HG02885 (cell line): Measurements from ENCODE around the gene HTR3E.
A peak's percentile ranks its signal among the peaks of the same experiment; 100 is the strongest.
"Not testable (repeated sequence)": the region's sequence is repeated elsewhere in the genome, so short reads cannot be mapped to it uniquely, and the experiment has no call there.

Source experiments
- ATAC-seq: cut with Tn5 transposase; IDR thresholded peaks from one replicate; pipeline ENCODE4 v1.9.1; 2021; ENCODE audit warnings: mild to moderate bottlenecking; ENCODE audit not compliant: unreplicated experiment, poor library complexity

HTR3E gene

DNA sequence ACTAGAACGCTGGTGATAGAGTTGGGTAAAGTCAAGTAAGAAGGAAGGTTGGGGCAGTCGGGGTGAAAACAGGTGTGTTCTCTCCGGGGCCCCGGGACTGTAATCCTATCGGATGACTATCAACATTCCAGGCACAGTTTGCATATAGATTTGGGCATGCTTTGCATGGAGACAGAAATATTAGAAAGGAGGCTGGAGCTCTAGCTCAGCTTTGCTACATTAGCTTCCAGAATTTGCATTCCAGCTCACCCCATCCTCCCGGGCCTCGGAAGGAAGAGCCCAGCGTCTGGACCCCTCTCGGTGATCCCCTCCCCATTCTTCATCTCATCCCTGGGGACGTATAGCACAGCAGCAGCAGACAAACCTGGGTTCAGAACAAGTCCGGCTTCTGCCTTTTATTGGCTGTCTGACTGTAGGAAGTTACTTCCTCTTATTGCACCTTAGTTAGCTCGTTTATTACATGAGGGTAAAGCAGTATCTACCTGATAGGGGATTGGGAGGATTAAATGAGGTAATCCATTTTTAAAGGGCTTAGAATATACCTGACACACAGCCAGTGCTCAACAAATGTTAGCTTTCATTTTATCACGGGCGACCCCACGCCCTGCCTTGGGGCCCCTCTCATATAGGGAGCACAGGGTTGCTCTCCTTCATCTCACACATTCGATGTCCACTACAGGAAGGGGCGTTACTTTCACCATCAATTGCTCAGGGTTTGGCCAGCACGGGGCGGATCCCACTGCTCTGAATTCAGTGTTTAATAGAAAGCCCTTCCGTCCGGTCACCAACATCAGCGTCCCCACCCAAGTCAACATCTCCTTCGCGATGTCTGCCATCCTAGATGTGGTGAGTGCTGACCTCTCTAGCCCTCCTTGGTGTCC lies 3.2 kb downstream of the HTR3E start:
- ATAC-seq = no peak

DNA sequence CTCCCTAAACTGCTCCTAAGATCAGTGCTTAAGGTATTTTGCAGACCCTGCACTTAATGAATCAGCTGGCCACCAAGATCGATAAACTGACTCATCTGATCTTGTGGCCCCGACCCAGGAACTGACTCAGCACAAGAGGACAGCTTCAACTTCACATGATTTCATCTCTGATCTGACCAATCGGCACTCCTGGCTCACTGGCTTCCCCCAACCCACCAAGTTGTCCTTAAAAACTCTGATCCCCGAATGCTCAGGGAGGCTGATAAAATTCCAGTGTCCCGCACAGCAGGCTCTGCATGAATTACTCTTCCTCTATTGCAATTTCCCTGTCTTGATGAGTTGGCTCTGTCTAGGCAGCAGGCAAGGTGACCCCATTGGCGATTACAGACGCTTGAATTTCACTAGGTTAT lies 13.5 kb downstream of the HTR3E start:
- ATAC-seq = no peak

DNA sequence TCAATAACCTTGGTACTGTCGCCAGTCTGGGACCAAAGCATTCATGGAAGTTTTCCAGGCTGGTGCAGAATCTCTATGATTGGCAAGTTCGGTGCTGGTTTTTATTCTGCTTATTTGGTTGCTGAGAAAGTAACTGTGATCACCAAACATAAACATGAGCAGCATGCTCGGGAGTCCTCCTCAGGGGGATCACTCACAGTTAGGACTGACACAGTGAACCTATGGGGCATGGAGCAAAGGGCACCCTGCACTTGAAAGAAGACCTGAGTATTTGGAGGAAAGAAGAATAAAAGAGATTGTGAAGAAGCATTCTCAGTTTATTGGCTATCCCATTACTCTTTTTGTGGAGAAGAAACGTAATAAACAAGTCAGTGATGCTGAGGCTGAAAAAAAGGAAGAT lies 19.2 kb downstream of the HTR3E start:
- no peak for ATAC-seq

DNA sequence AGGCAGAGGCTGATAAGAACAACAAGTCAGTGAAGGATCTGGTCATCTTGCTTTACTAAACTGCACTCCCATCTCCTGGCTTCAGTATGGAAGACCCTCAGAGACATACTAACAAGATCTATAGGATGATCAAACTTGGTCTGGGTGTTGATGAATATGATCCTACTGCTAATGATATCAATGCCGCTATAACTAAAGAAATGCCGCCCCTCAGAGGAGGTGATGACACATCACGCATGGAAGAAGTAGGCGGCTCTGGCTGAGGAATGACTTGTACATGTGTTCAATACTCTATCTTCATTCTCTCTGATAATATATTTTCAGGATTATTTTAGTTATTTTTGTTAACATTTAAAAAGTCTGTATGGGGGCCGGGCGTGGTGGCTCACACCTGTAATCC lies 20.8 kb downstream of the HTR3E start:
- ATAC-seq = no peak

DNA sequence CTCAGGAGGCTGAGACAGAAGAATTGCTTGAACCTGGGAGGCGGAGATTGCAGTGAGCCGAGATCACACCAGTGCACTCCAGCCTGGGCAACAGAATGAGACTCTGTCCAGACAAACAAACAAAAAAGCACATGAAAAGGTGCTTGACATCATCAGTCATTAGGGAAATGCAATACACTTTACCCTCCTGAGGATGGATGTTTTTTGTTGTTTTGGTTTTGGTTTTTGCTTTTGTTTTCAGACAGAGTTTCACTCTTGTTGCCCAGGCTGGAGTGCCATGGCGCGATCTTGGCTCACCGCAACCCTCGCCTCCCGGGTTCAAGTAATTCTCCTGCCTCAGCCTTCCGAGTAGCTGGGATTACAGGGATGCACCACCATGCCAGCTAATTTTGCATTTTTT lies 24.2 kb downstream of the HTR3E start:
- ATAC-seq = not testable (repeated sequence)

DNA sequence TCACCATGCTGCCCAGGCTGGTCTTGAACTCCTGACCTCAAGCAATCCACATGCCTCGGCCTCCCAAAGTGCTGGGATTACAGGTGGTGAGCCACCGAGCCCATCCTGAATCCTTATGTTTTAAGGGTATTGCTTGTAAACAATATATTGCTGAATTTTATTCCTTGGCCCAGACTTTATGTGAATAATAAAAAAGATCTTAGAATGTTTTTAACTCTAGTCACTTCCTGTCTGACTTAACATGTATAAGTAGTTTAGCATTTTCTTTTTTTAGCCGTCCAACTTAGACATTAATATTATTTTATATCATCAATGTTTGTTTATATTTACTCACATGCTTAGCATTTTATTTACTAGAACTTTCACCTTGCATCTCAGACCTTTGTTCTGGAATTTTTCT lies 29.1 kb downstream of the HTR3E start:
- no peak for ATAC-seq

DNA sequence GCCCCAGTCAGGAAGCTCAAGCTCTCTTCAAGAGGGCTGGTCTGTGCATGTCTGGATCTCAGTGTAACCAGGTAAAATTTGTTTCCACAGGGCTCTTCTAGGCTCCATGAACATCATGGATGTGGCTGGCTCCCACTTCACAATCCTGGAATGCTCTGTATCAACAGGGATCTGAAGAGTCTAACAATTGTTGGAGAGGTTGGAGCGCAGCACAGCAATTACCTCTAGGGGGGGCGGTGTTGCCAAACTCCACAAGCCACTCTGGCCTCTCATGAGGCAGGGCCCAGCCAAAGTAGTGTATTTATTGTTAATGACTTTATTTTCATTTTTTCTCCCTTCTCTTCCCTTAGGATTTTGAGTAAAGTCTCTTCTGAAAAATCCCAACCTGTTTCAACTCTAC lies 32.1 kb downstream of the HTR3E start:
- no peak for ATAC-seq

DNA sequence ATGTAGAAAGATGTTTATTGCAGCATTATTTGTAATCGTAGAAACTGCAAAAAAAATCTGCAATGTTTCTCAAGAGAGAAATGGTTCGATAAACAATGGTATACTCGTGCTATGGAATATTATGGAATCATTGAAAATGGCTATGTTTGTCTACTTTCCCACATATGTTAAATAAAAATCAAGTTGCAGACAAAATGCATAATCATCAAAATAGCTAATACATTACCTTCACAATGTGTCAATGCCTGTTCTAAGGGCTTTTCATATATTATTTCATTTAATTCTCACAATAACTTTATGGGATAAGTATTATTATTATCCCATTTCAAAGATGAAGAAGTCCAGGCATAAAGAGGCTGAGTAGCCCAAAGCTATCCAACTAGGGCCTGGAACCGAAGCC lies 36.1 kb downstream of the HTR3E start:
- no peak for ATAC-seq

DNA sequence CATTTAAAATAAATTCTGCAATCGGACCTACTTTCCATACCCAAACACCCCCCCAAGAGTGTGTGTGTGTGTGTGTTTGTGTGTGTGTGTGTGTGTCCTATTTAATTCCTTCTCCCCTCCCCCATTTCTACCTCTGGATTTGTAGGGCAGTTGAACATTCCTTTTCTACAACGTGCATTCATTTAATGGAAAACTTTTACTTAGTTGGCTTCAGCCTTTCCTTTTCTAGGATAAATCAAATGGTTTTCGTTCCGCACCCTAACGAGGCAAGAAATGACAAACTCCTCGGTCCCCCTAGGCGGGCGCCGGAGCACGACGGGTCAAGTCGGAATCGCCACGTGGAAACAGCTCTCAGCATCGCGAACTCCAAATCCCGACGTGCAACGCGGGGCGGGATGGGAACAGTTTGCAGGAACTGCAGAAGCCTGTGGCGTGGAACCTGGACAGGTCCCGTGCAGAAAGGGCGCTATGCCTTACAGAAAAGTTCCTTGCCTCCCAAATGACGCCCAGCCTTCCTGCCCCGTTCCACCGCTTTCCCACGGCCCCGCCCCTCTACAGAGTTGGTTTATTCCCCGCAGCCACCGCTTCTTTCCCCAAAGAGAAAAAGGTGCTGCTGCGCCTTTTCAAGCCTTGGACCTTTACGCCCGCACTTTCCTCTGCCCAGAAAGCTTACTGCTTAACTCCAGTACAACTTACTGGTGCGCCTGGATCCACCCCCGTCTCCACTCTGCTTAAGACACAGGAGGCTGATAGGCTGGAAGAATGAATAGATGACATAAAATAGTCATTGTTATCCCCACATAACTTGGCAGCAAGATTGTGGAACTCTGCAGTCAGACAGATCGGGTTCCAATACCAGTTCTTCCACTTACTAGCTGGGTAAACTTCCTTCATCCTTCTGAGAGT lies 37.2 kb downstream of the HTR3E start:
- ATAC-seq = no peak

DNA sequence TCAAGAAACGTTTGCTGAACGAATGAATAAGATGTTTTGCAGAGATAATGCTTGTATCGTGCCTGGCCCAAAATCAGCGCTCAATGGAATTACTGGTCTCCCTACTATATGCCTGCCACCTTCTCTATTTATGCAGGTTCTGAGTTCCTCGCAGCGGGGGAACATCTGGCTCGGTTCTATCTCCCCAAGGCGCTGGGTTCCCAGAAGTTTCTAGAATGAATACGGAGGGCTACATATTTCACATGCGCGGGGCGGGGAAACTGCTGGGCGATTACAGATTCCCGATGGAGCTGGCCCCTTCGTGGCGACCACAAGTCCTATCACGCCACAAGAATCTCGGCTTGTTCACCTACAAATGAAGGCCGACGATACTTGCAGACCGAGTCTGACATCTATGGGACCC lies 37.9 kb downstream of the HTR3E start:
- no peak for ATAC-seq

DNA sequence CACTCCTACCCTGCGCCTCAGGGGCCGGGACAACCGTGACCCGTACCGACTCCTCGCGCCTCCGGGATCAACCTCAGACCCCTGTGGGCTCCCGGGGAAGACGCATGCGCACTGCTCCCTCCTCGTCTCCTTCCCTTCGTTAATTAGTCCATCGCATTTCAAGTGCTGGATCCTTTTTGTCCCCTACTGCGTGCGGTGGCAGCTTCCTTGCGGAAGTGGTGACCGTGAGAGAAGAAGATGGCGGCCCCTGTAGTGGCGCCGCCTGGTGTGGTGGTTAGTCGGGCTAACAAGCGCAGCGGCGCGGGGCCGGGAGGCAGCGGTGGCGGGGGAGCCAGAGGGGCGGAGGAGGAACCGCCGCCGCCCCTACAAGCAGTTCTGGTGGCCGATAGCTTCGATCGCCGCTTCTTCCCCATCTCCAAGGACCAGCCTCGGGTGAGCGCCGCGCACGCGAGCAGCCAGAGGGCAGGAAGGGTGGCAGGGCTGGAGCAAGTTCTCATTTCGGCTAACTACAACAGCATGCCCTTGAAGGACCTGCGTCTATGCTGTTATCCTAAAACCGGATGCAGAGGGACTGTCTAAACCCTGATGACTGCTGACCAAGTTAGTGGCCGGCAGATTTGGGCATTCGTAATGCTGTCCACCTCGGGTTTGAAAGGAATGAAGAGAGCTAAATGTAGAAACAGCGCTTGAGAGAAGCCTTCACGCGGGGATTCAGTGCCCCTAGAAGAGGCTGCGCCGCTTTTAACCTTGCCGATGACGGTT lies 38.5 kb downstream of the HTR3E start, which contains the start of gene EIF2B5:
Gene EIF2B5 (plus strand): TSS at position 210 of the 762 bp plus-strand sequence. CDS start 28 bp downstream, at position 238.
- ATAC-seq = peak; percentile 89

DNA sequence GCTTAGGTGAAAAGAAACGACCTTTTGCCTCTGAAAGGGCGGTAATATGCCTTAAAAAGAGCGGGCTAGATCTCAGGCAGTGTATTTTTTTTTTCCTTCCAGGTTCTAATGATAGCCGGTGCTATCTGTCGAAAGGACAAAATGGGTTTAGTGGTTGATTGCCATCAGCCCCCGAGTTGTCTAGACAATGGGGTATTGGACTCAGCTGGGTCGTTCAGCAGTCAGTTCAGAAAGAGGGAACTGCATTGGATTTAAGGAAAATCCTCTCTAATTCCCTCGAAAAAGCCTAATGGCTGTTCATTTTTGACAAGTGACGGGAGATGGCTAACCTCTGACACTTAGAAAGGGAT lies 39.0 kb downstream of the HTR3E start:
- no peak for ATAC-seq

DNA sequence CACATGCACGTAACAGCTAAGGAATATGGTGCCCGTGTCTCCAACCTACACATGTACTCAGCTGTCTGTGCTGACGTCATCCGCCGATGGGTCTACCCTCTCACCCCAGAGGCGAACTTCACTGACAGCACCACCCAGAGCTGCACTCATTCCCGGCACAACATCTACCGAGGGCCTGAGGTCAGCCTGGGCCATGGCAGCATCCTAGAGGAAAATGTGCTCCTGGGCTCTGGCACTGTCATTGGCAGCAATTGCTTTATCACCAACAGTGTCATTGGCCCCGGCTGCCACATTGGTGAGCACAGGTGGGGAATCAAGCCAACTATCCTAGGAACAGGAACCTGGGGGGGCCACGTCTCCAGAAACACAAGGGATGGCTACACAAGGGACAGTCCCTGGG lies 43.6 kb downstream of the HTR3E start:
- no peak for ATAC-seq

DNA sequence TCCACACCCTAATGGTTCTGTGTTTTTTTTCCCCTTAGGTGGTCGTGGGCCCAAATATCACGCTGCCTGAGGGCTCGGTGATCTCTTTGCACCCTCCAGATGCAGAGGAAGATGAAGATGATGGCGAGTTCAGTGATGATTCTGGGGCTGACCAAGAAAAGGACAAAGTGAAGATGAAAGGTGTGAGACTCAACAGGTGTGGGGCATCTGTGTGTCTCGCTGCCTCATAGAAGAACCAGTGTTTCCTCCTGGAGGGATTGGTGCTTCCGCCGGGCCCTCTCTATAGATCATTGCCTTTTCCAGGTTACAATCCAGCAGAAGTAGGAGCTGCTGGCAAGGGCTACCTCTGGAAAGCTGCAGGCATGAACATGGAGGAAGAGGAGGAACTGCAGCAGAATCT lies 45.3 kb downstream of the HTR3E start:
- no peak for ATAC-seq

DNA sequence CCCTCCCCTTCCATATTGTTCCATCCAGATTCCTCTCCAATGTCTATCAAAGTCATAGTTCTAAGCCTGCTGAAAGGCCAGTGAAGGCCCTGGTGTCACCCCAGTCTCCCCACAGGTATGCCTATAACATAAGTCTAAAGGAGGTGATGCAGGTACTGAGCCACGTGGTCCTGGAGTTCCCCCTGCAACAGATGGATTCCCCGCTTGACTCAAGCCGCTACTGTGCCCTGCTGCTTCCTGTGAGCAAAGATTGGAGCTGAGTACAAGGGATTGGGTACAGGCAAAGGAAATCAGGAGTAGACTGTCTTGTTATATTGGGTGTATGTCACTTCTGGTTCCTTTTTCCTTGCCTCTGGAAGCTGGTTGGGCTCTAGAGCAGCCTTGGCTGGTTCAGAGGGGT lies 46.5 kb downstream of the HTR3E start:
- no peak for ATAC-seq

DNA sequence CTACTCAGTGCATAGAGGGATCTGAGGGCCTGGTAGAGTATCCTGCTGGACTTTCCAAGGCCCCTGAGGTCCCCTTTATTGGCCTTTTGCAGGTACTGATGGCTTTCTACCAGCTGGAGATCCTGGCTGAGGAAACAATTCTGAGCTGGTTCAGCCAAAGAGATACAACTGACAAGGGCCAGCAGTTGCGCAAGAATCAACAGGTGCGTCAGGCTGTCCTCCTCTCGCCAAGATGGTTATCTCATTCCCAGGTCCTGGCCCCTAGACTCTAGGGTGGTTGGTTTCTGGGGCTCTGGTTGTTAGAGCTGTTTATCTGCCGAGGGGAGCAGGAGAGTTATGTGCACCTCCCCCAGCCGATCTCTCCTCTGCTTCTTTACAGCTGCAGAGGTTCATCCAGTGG lies 47.6 kb downstream of the HTR3E start:
- ATAC-seq = no peak

DNA sequence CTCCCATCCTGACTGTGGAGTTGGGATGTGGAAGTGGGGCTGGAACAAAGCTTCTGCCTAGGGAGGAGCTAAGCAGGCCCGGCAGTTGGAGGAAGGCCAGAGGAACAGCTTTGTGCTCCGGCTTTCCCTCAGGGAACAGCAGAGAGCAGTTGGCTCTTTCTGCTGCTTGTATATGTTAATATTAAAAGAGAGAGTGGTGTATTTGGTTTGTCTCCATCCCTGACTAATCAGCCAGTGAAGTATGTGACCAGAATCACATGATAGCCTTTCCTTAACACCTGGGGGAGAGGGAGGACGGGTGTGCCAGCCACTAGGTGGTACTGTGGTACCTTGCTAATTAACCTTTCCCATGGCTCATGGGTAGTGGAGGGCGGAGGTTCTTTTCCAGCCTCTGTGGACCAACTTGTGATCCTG lies 48.3 kb downstream of the HTR3E start:
- ATAC-seq = no peak

DNA sequence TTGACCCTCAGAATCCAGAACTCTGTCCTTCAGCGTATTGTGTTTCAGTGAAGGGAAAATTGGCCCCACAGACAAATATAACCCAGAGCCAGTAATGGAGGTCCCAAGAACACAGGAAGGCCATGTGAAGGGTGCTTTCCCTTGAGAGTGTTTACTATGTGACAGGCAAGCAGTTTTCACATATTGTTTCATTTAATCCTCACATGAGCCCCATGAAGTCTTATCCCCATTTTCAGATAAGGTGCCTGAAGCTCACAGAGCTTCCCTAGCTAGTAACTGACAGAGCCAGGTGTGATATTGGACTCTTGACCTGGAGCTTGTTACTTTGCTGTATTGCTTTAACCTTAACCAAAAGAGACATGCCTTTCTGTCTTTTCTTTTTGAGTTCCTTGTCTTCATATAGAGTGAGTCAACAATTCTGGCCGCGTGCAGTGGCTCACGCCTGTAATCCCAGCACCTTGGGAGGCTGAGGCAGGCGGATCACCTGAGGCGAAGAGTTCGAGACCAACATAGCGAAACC lies 48.9 kb downstream of the HTR3E start:
- no peak for ATAC-seq

DNA sequence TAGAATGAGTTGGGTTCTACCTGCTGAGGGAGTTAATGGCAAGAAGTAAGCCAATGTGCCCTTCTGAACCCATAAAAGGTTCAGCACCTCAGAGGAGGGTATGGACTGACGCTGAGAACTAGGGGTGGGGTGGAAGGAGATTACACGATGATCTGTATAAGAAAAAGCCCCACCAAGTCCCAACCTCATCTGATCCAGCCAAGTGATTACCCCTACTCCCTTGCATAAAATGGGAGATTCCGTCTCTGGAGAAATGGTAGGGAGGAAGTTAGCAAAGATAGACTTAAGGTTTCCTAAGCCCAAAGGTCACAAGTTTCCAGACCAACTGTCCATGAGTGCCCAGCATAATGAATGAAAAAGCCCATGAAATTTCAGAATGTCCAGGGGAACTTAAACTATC lies 51.2 kb downstream of the HTR3E start:
- ATAC-seq = no peak

DNA sequence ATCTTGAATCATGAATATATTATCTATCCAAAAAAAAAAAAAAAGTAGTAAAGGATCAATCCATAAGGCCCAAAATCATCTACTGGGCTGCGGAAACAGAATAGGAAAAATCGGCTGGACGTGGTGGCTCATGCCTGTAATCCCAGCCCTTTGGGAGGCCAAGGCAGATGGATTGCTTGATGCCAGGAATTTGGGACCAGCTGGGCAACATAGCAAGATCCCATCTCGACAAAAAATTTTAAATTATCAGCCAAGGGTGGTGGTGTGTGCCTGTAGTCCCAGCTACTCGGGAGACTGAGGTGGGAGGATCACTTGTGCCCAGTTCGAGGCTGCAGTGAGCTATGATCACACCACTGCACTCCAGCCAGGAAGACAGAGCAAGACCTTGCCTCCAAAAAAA lies 52.3 kb downstream of the HTR3E start:
- no peak for ATAC-seq
